Neural cell (in vitro differentiated cells): Measurements from ENCODE around the gene BRD9.

ENCODE experiments used
- EP300 ChIP-seq: fragments of 450-650 bp; conservative IDR thresholded peaks from 2 replicates; pipeline ENCODE4 v1.6.1; 2014; ENCODE audit warnings: antibody characterized with exemption, mild to moderate bottlenecking, moderate library complexity; ENCODE audit not compliant: poor library complexity, severe bottlenecking
- EZH2 ChIP-seq: fragments of 200-600, 300-800 bp; shearing (Covaris generic), sonication (generic); IDR thresholded peaks from 2 replicates; pipeline ENCODE4 v1.6.1; 2014; ENCODE audit warnings: antibody characterized with exemption, low read length, borderline replicate concordance, mild to moderate bottlenecking; ENCODE audit not compliant: insufficient read depth, poor library complexity, severe bottlenecking
- POLR2AphosphoS5 ChIP-seq: IDR thresholded peaks from 2 replicates; pipeline ENCODE4 v1.6.1; 2012
- SMC3 ChIP-seq: fragments of 450-650 bp; conservative IDR thresholded peaks from 2 replicates; pipeline ENCODE4 v1.6.1; 2014; ENCODE audit warnings: antibody characterized with exemption, mild to moderate bottlenecking, moderate library complexity; ENCODE audit not compliant: poor library complexity
- TAF1 ChIP-seq: IDR thresholded peaks from 2 replicates; pipeline ENCODE4 v1.6.1; 2012; ENCODE audit warnings: low read depth
- TF ChIP-seq, protein P1 (sequence below): fragments of 450-650 bp; IDR thresholded peaks from 2 replicates; pipeline ENCODE4 v1.5.1; 2014; ENCODE audit warnings: antibody characterized with exemption, mild to moderate bottlenecking, moderate library complexity; ENCODE audit not compliant: poor library complexity, severe bottlenecking
- TF ChIP-seq, protein P2 (sequence below): IDR thresholded peaks from 2 replicates; pipeline ENCODE4 v1.6.1; 2012; ENCODE audit warnings: borderline replicate concordance

DNA sequence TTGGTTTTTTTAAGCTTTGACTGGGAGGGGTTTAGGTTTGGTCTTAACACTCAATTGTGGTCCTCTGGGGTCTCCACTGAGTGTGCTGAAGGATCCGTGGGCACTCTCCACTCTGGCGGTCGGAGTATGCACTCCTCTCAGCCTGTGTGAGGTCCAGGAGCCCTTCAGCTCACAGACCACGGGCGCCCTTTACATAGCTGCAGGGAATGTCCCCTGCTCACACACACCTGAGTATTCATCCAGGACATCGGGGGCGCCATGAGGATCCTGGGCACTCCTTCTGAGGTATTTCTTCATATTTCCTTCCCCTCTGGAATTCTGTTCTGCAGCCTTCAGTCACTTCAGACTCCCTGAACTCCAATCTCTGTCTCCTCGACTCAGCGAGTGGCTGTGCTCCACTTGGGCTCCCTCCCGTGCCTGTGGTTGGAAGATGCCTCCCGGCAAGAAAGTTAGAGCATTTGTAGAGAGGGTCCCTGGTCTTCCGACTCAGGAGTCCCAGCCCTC, 12.6 kb upstream of the BRD9 start:
- TF ChIP-seq, protein P1, sequence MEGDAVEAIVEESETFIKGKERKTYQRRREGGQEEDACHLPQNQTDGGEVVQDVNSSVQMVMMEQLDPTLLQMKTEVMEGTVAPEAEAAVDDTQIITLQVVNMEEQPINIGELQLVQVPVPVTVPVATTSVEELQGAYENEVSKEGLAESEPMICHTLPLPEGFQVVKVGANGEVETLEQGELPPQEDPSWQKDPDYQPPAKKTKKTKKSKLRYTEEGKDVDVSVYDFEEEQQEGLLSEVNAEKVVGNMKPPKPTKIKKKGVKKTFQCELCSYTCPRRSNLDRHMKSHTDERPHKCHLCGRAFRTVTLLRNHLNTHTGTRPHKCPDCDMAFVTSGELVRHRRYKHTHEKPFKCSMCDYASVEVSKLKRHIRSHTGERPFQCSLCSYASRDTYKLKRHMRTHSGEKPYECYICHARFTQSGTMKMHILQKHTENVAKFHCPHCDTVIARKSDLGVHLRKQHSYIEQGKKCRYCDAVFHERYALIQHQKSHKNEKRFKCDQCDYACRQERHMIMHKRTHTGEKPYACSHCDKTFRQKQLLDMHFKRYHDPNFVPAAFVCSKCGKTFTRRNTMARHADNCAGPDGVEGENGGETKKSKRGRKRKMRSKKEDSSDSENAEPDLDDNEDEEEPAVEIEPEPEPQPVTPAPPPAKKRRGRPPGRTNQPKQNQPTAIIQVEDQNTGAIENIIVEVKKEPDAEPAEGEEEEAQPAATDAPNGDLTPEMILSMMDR, result no peak
- TF ChIP-seq TAF1 (no peak), EP300 (no peak), POLR2AphosphoS5 (no peak), EZH2 (no peak), SMC3 (no peak)
- TF ChIP-seq, protein P2, sequence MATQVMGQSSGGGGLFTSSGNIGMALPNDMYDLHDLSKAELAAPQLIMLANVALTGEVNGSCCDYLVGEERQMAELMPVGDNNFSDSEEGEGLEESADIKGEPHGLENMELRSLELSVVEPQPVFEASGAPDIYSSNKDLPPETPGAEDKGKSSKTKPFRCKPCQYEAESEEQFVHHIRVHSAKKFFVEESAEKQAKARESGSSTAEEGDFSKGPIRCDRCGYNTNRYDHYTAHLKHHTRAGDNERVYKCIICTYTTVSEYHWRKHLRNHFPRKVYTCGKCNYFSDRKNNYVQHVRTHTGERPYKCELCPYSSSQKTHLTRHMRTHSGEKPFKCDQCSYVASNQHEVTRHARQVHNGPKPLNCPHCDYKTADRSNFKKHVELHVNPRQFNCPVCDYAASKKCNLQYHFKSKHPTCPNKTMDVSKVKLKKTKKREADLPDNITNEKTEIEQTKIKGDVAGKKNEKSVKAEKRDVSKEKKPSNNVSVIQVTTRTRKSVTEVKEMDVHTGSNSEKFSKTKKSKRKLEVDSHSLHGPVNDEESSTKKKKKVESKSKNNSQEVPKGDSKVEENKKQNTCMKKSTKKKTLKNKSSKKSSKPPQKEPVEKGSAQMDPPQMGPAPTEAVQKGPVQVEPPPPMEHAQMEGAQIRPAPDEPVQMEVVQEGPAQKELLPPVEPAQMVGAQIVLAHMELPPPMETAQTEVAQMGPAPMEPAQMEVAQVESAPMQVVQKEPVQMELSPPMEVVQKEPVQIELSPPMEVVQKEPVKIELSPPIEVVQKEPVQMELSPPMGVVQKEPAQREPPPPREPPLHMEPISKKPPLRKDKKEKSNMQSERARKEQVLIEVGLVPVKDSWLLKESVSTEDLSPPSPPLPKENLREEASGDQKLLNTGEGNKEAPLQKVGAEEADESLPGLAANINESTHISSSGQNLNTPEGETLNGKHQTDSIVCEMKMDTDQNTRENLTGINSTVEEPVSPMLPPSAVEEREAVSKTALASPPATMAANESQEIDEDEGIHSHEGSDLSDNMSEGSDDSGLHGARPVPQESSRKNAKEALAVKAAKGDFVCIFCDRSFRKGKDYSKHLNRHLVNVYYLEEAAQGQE, result no peak
